ENCODE data around the gene LIPE.

The LIPE gene

GRCh38 chr19:42356686-42357085, 70.5 kb downstream of the LIPE start:
- H3K27me3 ChIP-seq (ENCODE audit: control insufficient read depth, insufficient read depth, low read length): no peaks in the 10 kb centered on the region
- no peaks in the 10 kb centered on the region for H3K4me1 ChIP-seq (ENCODE audit: control insufficient read depth, insufficient read depth, low read length)
- peaks cover 11% of the 10 kb centered on the region; the same call in 1 of the 2 replicates for H3K36me3 ChIP-seq (ENCODE audit: control insufficient read depth, insufficient read depth, low read length)

GRCh38 chr19:42355896-42356295, 71.3 kb downstream of the LIPE start:
- no CpG with 5 or more reads among the region's 12 CpGs for WGBS (ENCODE audit: insufficient coverage, insufficient read length)
- Histone ChIP-seq H3K36me3 (ENCODE audit: control insufficient read depth, insufficient read depth, low read length) (peaks cover 11% of the 10 kb centered on the region; the same call in 1 of the 2 replicates), H3K27ac (ENCODE audit: low read length) (no peak overlapping the region), H3K9me3 (ENCODE audit: control insufficient read depth, insufficient read depth, low read length) (no peaks in the 10 kb centered on the region), H3K27me3 (ENCODE audit: control insufficient read depth, insufficient read depth, low read length) (no peaks in the 10 kb centered on the region), H3K4me3 (ENCODE audit: low read length) (no peak overlapping the region), H3K4me1 (ENCODE audit: control insufficient read depth, insufficient read depth, low read length) (no peaks in the 10 kb centered on the region)
- DNase-seq (ENCODE audit: low read depth, low spot score): no peak

More at GRCh38 chr19:42356686-42357085, 70.5 kb downstream of the LIPE start:
- no peak for DNase-seq (ENCODE audit: low read depth, low spot score)
- H3K9me3 ChIP-seq (ENCODE audit: control insufficient read depth, insufficient read depth, low read length): no peaks in the 10 kb centered on the region
- H3K4me3 ChIP-seq (ENCODE audit: low read length): no peak overlapping the region
- WGBS (ENCODE audit: insufficient coverage, insufficient read length): no CpG with 5 or more reads among the region's 15 CpGs
- no peak overlapping the region for H3K27ac ChIP-seq (ENCODE audit: low read length)

- H3K4me3 ChIP-seq (ENCODE audit: low read length): no peak overlapping the region
- no peaks in the 10 kb centered on the region for H3K9me3 ChIP-seq (ENCODE audit: control insufficient read depth, insufficient read depth, low read length)
- no peak overlapping the region for H3K27ac ChIP-seq (ENCODE audit: low read length)
- DNase-seq (ENCODE audit: low read depth, low spot score): no peak
- no peaks in the 10 kb centered on the region for H3K27me3 ChIP-seq (ENCODE audit: control insufficient read depth, insufficient read depth, low read length)
- WGBS (ENCODE audit: insufficient coverage, insufficient read length): no CpG with 5 or more reads among the region's 29 CpGs
- no peaks in the 10 kb centered on the region for H3K4me1 ChIP-seq (ENCODE audit: control insufficient read depth, insufficient read depth, low read length)
- H3K36me3 ChIP-seq (ENCODE audit: control insufficient read depth, insufficient read depth, low read length): peaks cover 13% of the 10 kb centered on the region; the same call in 1 of the 2 replicates
Observed at GRCh38 chr19:42353341-42354015, 73.7 kb downstream of the LIPE start.

DNA sequence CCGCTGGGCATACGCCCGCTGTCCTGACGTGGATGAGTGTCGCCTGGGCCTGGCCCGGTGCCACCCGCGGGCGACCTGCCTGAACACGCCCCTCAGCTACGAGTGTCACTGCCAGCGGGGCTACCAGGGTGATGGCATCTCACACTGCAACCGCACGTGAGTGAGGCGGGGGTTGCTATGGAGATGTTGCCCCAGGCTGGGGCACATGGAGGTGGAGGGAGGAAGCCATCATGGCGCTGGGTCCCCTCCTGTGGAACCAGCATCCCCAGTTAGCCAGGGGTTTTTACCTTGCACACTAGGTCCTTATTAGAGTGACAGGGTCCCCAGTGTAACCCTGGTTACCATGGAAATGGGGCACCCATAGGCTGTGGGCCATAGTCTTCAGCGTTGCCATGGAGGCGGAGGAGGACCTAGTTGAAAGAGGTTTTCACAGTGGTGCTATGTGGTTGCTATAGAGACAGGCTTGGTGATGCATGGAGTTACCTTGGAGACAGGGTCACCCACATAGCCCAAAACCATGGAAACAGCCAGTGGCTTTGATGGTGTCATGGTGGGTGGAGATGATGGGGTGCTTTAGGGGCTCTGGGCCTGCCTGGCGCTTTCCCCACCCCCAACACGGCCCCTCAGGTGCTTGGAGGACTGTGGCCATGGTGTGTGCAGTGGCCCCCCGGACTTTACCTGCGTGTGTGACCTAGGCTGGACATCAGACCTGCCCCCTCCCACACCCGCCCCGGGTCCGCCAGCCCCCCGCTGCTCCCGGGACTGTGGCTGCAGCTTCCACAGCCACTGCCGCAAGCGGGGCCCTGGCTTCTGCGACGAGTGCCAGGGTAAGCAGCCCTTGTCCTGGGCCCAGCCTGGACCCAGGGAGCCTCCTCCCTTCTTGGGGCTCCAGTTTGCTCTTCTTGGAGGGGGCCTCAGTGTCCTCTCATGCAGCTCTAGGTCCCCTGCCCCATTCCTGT, 74.6 kb downstream of the LIPE start:
- Histone ChIP-seq H3K27ac (ENCODE audit: low read length) (no peak overlapping the region), H3K27me3 (ENCODE audit: control insufficient read depth, insufficient read depth, low read length) (no peaks in the 10 kb centered on the region), H3K4me1 (ENCODE audit: control insufficient read depth, insufficient read depth, low read length) (no peaks in the 10 kb centered on the region; the same call in 1 of the 2 replicates), H3K36me3 (ENCODE audit: control insufficient read depth, insufficient read depth, low read length) (peaks cover 13% of the 10 kb centered on the region; the same call in 1 of the 2 replicates), H3K9me3 (ENCODE audit: control insufficient read depth, insufficient read depth, low read length) (no peaks in the 10 kb centered on the region), H3K4me3 (ENCODE audit: low read length) (no peak overlapping the region)
- DNase-seq (ENCODE audit: low read depth, low spot score): no peak
- no CpG with 5 or more reads among the region's 31 CpGs for WGBS (ENCODE audit: insufficient coverage, insufficient read length)

Data from iPS DF 6.9 (cell line).